Activated CD4-positive, alpha-beta T cell treated with anti-CD3 and anti-CD28 coated beads, Interleukin-2, amount 50 U/mL, for 1 hour (primary cell): Measurements from ENCODE around the gene INTS13.
"Not testable (repeated sequence)": the region's sequence is repeated elsewhere in the genome, so short reads cannot be mapped to it uniquely, and the experiment has no call there.

Experiments
- DNase-seq: peaks from one replicate; pipeline ENCODE4 v3.0.0-alpha.2; 2020

INTS13 gene

GRCh38 chr12:26868447-26869103 lies 69.2 kb downstream of the INTS13 start:
- no peak for DNase-seq

- DNase-seq, result no peak
Observed at GRCh38 chr12:26867080-26867479, 70.7 kb downstream of the INTS13 start.

- DNase-seq, result no peak
Observed at GRCh38 chr12:26863515-26863914, 74.3 kb downstream of the INTS13 start.

- DNase-seq, result not testable (repeated sequence)
Observed at GRCh38 chr12:26862787-26863186, 75.0 kb downstream of the INTS13 start.

- no peak for DNase-seq
Observed at GRCh38 chr12:26861690-26862089, 76.1 kb downstream of the INTS13 start.

GRCh38 chr12:26857465-26858176 lies 80.2 kb downstream of the INTS13 start:
- no peak for DNase-seq

- no peak for DNase-seq
Observed at GRCh38 chr12:26855337-26855736, 82.4 kb downstream of the INTS13 start.
